Measurements from ENCODE around the gene RABGGTA.
A peak's percentile ranks its signal among the peaks of the same experiment; 100 is the strongest.
"Not testable (repeated sequence)": the region's sequence is repeated elsewhere in the genome, so short reads cannot be mapped to it uniquely, and the experiment has no call there.

The RABGGTA gene

GRCh38 chr14:24260780-24261157 lies 10.6 kb downstream of the RABGGTA start:
- no peak for DNase-seq (ENCODE audit: low read depth)

GRCh38 chr14:24260026-24260779 lies 11.2 kb downstream of the RABGGTA start:
- DNase-seq (ENCODE audit: low read depth) = no peak

- no peak for DNase-seq (ENCODE audit: low read depth)
These were observed 11.9 kb downstream of the RABGGTA start for GRCh38 chr14:24259282-24260025.

- no peak for DNase-seq (ENCODE audit: low read depth)
These were observed 12.7 kb downstream of the RABGGTA start for GRCh38 chr14:24258548-24259265.

GRCh38 chr14:24258119-24258518 lies 13.3 kb downstream of the RABGGTA start:
- DNase-seq (ENCODE audit: low read depth) = no peak

GRCh38 chr14:24256960-24257359 lies 14.4 kb downstream of the RABGGTA start:
- no peak for DNase-seq (ENCODE audit: low read depth)

- no peak for DNase-seq (ENCODE audit: low read depth)
These were observed 15.3 kb downstream of the RABGGTA start for GRCh38 chr14:24255931-24256711.

GRCh38 chr14:24255438-24255837 lies 16.0 kb downstream of the RABGGTA start:
- DNase-seq (ENCODE audit: low read depth) = no peak

GRCh38 chr14:24254630-24255392 lies 16.6 kb downstream of the RABGGTA start:
- DNase-seq (ENCODE audit: low read depth) = no peak

- DNase-seq (ENCODE audit: low read depth) = no peak
These were observed 17.5 kb downstream of the RABGGTA start for GRCh38 chr14:24253936-24254335.

GRCh38 chr14:24252289-24253124 lies 18.9 kb downstream of the RABGGTA start:
- DNase-seq (ENCODE audit: low read depth) = no peak

- peak; percentile 31 for DNase-seq (ENCODE audit: low read depth)
These were observed 19.5 kb downstream of the RABGGTA start for GRCh38 chr14:24251880-24252288.

- no peak for DNase-seq (ENCODE audit: low read depth)
These were observed 21.0 kb downstream of the RABGGTA start for GRCh38 chr14:24250354-24250753.

- DNase-seq (ENCODE audit: low read depth) = no peak
These were observed 22.0 kb downstream of the RABGGTA start for GRCh38 chr14:24249230-24250021.

GRCh38 chr14:24247422-24247821 lies 24.0 kb downstream of the RABGGTA start:
- no peak for DNase-seq (ENCODE audit: low read depth)

- no peak for DNase-seq (ENCODE audit: low read depth)
These were observed 24.6 kb downstream of the RABGGTA start for GRCh38 chr14:24246765-24247212.

- not testable (repeated sequence) for DNase-seq (ENCODE audit: low read depth)
These were observed 26.0 kb downstream of the RABGGTA start for GRCh38 chr14:24245350-24245749.

- DNase-seq (ENCODE audit: low read depth) = no peak
These were observed 28.0 kb downstream of the RABGGTA start for GRCh38 chr14:24243336-24243836.

- DNase-seq (ENCODE audit: low read depth) = no peak
These were observed 29.5 kb downstream of the RABGGTA start for GRCh38 chr14:24241829-24242443.

Measured in GM04503 (cell line).